HFF-Myc (cell line): ENCODE data around the gene SBK3.

Experiments used
- DNase-seq: peaks from one replicate; pipeline ENCODE4 v3.0.0-alpha.2; 2011; ENCODE audit warnings: low read depth; ENCODE audit errors: extremely low read depth
- H3K4me3 ChIP-seq: replicated peaks from 2 replicates; pipeline ENCODE4 v1.5.1; 2011; ENCODE audit warnings: low read depth, mild to moderate bottlenecking, control low read depth, low read length
- CTCF ChIP-seq: IDR thresholded peaks from 2 replicates; pipeline ENCODE4 v1.5.1; 2012; ENCODE audit warnings: mild to moderate bottlenecking, low read depth, low read length, control low read depth; ENCODE audit errors: missing control alignments

SBK3 gene

GRCh38 chr19:55581145-55581822, 35.9 kb upstream of the SBK3 start:
- peak overlapping the region; percentile 76 for H3K4me3 ChIP-seq
- DNase-seq: no peak
- TF ChIP-seq CTCF: no peak

- H3K4me3 ChIP-seq: peak within 1 kb of the TSS; percentile 76
- peak; percentile 70 for DNase-seq
- no peak for TF ChIP-seq CTCF
Observed at GRCh38 chr19:55580628-55581144, 35.3 kb upstream of the SBK3 start, which contains the start of gene ZNF579. Gene ZNF579, minus strand, starts transcription at chr19:55580848. Its CDS starts 1,209 bp downstream, at chr19:55579639.

GRCh38 chr19:55579766-55580621, 34.7 kb upstream of the SBK3 start:
- no peak for DNase-seq
- H3K4me3 ChIP-seq: peak overlapping the region; percentile 76
- no peak for TF ChIP-seq CTCF

GRCh38 chr19:55578761-55579747, 33.7 kb upstream of the SBK3 start:
- H3K4me3 ChIP-seq: peak overlapping the region; percentile 76
- no peak for TF ChIP-seq CTCF
- DNase-seq: no peak

GRCh38 chr19:55578031-55578760, 32.9 kb upstream of the SBK3 start:
- no peak for DNase-seq
- no peak for TF ChIP-seq CTCF
- no peak overlapping the region for H3K4me3 ChIP-seq
